SU-DHL-6 (cell line): ENCODE measurements around the gene CD9.
A peak's percentile ranks its signal among the peaks of the same experiment; 100 is the strongest.

ENCODE experiments used
- H2AFZ ChIP-seq: fragments of 200-600 bp; sonication (generic); 2 replicates; pipeline ENCODE4 v1.6.1; 2014; ENCODE audit warnings: low read depth, mild to moderate bottlenecking, moderate library complexity, mixed read lengths, antibody characterized with exemption, low read length; ENCODE audit not compliant: severe bottlenecking
- H3F3A ChIP-seq: fragments of 200-600 bp; shearing (Covaris generic); 2 replicates; pipeline ENCODE4 v1.6.0; 2016; ENCODE audit warnings: antibody characterized with exemption, mild to moderate bottlenecking; ENCODE audit not compliant: insufficient read depth
- H3K27ac ChIP-seq: fragments of 200-600 bp; sonication (generic); 2 replicates; pipeline ENCODE4 v1.5.1; 2016; ENCODE audit warnings: low read depth, mild to moderate bottlenecking, low read length, moderate library complexity, mixed read lengths
- H3K27me3 ChIP-seq: fragments of 200-600 bp; sonication (generic), shearing (Covaris generic); 2 replicates; pipeline ENCODE4 v1.6.0; 2014; ENCODE audit warnings: mild to moderate bottlenecking, low read length
- H3K36me3 ChIP-seq: fragments of 200-600 bp; sonication (generic); 2 replicates; pipeline ENCODE4 v1.6.1; 2014; ENCODE audit warnings: mild to moderate bottlenecking, low read length, mixed read lengths
- H3K4me2 ChIP-seq: fragments of 300-600, 200-600 bp; shearing (Covaris generic), sonication (generic); 2 replicates; pipeline ENCODE4 v1.6.0; 2014; ENCODE audit warnings: low read length, low read depth, mild to moderate bottlenecking; ENCODE audit not compliant: poor library complexity, severe bottlenecking
- H3K4me3 ChIP-seq: fragments of 200-600 bp; sonication (generic); 2 replicates; pipeline ENCODE4 v1.5.1; 2014; ENCODE audit warnings: antibody characterized with exemption, low read length, mild to moderate bottlenecking, mixed read lengths; ENCODE audit not compliant: insufficient read depth, poor library complexity, severe bottlenecking
- H3K79me2 ChIP-seq: fragments of 200-600 bp; sonication (generic); 2 replicates; pipeline ENCODE4 v1.6.1; 2014; ENCODE audit warnings: mild to moderate bottlenecking, low read length, moderate library complexity; ENCODE audit not compliant: insufficient read depth
- H3K9ac ChIP-seq: fragments of 200-600 bp; sonication (generic); 2 replicates; pipeline ENCODE4 v1.7.0; 2014; ENCODE audit warnings: mild to moderate bottlenecking, low read length
- H3K9me2 ChIP-seq: fragments of 200-600 bp; sonication (generic); replicated peaks from 2 replicates; pipeline ENCODE4 v1.6.1; 2014; ENCODE audit warnings: low read length; ENCODE audit not compliant: insufficient read depth
- H3K9me3 ChIP-seq: fragments of 200-600 bp; sonication (generic); 2 replicates; pipeline ENCODE4 v1.6.1; 2014; ENCODE audit warnings: low read length, mixed read lengths; ENCODE audit not compliant: insufficient read depth
- H4K20me1 ChIP-seq: fragments of 200-600 bp; sonication (generic); 2 replicates; pipeline ENCODE4 v1.6.1; 2014; ENCODE audit warnings: low read depth, mild to moderate bottlenecking, antibody characterized with exemption, low read length, moderate library complexity, mixed read lengths
- CTCF ChIP-seq: fragments of 200-600 bp; sonication (generic); IDR thresholded peaks from one replicate; pipeline ENCODE4 v1.5.1; 2017; ENCODE audit warnings: antibody characterized with exemption, mild to moderate bottlenecking, low read length, moderate library complexity; ENCODE audit not compliant: insufficient read depth, poor library complexity, severe bottlenecking
- EZH2phosphoT487 ChIP-seq: fragments of 200-600 bp; sonication (generic), shearing (Covaris generic); conservative IDR thresholded peaks from 2 replicates; pipeline ENCODE4 v1.6.1; 2018; ENCODE audit warnings: mild to moderate bottlenecking, antibody characterized with exemption, low read length, moderate library complexity, mixed read lengths

Gene CD9

DNA sequence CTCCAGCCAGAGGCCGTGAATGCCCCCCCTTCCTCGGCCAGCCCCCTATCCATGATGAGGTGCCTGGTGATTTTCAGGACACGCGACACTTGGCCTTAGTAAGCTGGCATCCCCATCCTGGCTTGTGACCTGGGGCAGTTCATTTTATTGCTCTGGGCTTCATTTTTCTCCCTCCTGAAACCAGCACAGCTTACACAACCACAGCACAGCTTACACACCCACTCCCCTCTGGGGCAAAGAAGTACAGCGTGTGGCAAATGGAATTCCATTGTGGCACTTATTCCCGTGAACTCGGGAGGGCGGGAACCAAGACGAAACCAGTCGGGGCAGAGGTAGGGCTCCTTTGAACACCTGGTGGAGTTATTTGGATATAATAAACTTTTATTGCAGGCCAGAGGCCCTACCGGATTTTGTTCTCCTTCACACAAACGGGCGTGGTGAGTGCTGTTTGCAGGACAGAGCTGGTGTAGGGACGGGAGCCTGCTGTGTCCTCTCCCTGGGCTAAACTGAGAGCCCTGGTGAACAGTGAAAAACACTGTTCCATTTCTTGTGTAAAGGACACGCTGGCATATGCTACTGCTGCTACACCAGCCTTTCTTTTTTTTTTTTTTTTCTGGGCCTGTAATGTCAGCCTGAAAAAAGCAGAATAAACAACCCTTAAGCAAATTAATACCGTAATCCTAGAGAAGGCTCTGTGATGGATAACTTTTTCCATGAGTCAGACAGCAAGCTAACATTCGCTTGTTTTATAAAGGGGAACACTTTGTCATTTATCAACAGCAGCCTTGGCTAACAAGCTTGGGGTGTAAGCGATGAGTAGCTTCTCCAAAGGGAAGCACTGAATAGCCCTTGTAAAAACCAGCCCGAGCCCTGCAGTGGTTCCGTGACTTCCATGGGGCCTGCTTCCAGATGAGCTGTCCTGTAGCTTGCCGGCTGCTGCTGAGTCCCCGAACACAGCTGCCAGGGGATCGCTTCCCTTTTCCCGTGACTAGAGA, 29.3 kb downstream of the CD9 start:
- Histone ChIP-seq H3K27me3 (no peaks in the 10 kb centered on the region), H3K79me2 (no peaks in the 10 kb centered on the region), H3K9me3 (no peaks in the 10 kb centered on the region), H3K27ac (no peak overlapping the region), H3K9me2 (no peaks in the 10 kb centered on the region), H4K20me1 (no peaks in the 10 kb centered on the region), H3K4me2 (no peak overlapping the region), H2AFZ (no peak overlapping the region), H3K9ac (no peak overlapping the region), H3F3A (no peaks in the 10 kb centered on the region), H3K36me3 (no peaks in the 10 kb centered on the region), H3K4me3 (no peak overlapping the region)
- TF ChIP-seq EZH2phosphoT487 (no peak), CTCF (no peak)

DNA sequence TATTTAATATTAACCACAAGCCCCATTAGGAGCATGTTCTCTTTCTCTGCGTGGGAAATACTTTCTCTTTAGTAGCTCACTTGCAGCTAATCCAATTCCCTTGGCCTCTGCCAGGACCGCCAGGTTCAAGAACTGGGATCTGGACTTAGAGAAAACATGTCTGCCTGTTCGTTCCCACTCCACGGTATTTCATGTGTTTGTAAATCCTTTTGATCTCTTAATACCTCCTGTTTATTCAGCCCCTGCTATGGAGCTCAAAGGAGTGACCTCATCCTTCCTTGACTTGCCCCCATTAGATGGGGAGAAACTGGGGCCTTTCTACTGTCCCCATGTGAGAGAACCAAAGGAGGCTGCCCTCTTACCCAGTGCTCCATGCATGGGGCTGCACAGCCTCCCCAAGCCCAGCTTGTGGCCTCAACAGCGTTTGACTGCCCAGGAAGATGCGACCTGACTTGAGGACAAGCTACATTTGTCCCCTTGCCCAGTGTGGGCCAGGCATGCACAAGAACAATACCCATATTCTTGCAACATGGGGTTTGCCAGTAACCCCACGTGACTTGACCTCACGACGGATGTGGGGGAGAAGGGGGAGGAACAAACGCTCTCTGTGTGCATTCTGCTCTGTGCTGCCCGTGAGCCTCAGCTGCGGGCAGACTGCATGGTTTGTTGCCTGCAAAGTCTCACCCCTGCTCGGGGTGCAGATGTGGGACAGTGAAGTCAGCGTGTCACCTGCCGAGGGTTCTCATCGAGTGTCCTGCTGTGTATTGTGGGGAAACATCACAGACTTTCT, 30.3 kb downstream of the CD9 start:
- no peak overlapping the region for H3K4me3 ChIP-seq
- no peak overlapping the region for H3K27ac ChIP-seq
- no peaks in the 10 kb centered on the region for H3K27me3 ChIP-seq
- no peaks in the 10 kb centered on the region for H3K79me2 ChIP-seq
- peak overlapping the region; percentile 3 for H3K4me2 ChIP-seq
- H4K20me1 ChIP-seq, result no peaks in the 10 kb centered on the region
- no peaks in the 10 kb centered on the region for H3K36me3 ChIP-seq
- H3K9ac ChIP-seq, result no peak overlapping the region
- no peak for TF ChIP-seq EZH2phosphoT487
- no peak for TF ChIP-seq CTCF
- no peaks in the 10 kb centered on the region for H3K9me3 ChIP-seq
- no peaks in the 10 kb centered on the region for H3F3A ChIP-seq
- peak overlapping the region; percentile 42 for H2AFZ ChIP-seq
- no peaks in the 10 kb centered on the region for H3K9me2 ChIP-seq

DNA sequence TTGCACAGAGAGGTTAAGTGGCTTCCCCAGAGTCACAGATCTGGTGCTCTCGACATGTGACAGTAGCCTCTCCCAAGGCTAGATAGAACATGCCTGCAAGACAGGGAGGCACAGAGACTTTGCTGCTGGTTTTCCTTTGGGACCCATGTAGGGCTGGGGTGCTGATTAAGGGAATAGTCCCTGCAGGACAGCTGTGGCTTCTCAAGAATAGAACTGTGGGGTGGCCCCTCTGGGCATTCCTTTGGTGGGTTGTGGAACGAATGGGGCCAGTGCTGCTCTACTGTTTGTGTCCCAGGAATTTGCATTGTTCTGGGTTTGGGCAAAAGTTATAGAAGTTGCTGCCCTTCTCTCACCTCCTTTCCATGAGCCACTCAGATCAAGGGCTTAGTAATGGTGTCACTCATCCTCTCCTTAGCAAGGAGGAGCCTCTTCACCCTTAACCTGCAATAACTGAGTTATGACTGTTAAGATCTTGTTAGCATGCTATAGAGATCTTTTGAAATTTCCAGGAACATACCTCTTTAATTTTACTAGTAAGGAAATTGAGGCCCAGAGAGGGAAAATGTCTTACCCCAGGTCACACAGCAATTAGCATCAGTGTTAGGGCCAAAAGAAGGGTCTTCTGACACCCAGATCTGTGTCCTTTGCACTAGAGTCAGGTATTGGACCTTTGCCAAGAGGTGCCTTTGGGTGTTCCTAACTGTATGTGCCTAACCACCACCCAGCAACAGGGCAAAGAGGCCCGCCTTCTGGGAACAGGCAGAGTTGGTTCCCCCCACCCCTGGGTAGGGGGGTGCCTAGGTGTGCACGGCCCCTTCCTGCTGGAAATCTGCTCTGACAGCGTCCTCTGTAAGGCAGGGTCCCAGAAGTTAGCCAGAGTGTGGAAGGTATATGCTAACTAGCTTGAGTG, 31.4 kb downstream of the CD9 start:
- H3K36me3 ChIP-seq, result no peaks in the 10 kb centered on the region

More for the DNA sequence above, 31.4 kb downstream of the CD9 start:
- H4K20me1 ChIP-seq, result no peaks in the 10 kb centered on the region
- no peaks in the 10 kb centered on the region for H3K9me3 ChIP-seq
- no peak for TF ChIP-seq CTCF
- no peak for TF ChIP-seq EZH2phosphoT487
- no peak overlapping the region for H3K27ac ChIP-seq
- no peaks in the 10 kb centered on the region for H3K79me2 ChIP-seq
- no peaks in the 10 kb centered on the region for H3K9me2 ChIP-seq
- H3K4me3 ChIP-seq, result no peak overlapping the region
- H3K27me3 ChIP-seq, result no peaks in the 10 kb centered on the region
- no peaks in the 10 kb centered on the region for H3F3A ChIP-seq
- H2AFZ ChIP-seq, result no peak overlapping the region
- no peak overlapping the region for H3K4me2 ChIP-seq
- H3K9ac ChIP-seq, result no peak overlapping the region
